IMR-90 (cell line): ENCODE data around the gene BDKRB1. TPM values are rescaled to one million over a fixed set of nuclear protein-coding genes. Genes with fewer than 3 reads are reported as not detected.

Source experiments
- ATAC-seq: fragments of 200-7000 bp; cut with Tn5 transposase; 2 replicates; pipeline ENCODE4 v1.9.1; 2020; ENCODE audit warnings: low read depth, mild to moderate bottlenecking, moderate library complexity
- BruUV-seq: library from RNA; stranded (reverse); fragments of 400-500 nt; replicated peaks from 2 replicates; lab custom pipeline; 2021; lab: Mats Ljungman, UMichigan
- CTCF ChIA-PET: fragments of 300-600 bp; formaldehyde crosslinking; extraction: SDS; loops from one replicate; lab custom pipeline; 2021; ENCODE audit warnings: antibody characterized with exemption; lab: Yijun Ruan, JAX
- POLR2A ChIA-PET: fragments of 300-600 bp; sonication (Branson Sonifier 250); formaldehyde crosslinking; loops from one replicate; lab custom pipeline; 2022; ENCODE audit warnings: antibody characterized with exemption; ENCODE audit not compliant: unreplicated experiment; lab: Charles Lee
- DNase-seq: peaks from one replicate; pipeline ENCODE4 v3.0.0; 2013
- H2AFZ ChIP-seq: replicated peaks from 2 replicates; pipeline ENCODE3; 2013; ENCODE audit warnings: low read length, mild to moderate bottlenecking; ENCODE audit not compliant: poor library complexity
- H2AK5ac ChIP-seq: 2 replicates; pipeline ENCODE4 v1.6.1; 2013; ENCODE audit warnings: low read depth, low read length, inconsistent platforms
- H2AK9ac ChIP-seq: replicated peaks from 2 replicates; pipeline ENCODE3; 2013; ENCODE audit warnings: mild to moderate bottlenecking, low read depth, low read length, moderate library complexity; ENCODE audit not compliant: poor library complexity
- H2BK120ac ChIP-seq: 2 replicates; pipeline ENCODE4 v1.6.1; 2013; ENCODE audit warnings: low read depth, low read length, inconsistent platforms
- H2BK15ac ChIP-seq: 3 replicates; pipeline ENCODE4 v1.6.1; 2013; ENCODE audit warnings: low read depth, low read length, inconsistent platforms
- H2BK20ac ChIP-seq: 2 replicates; pipeline ENCODE4 v1.6.1; 2013; ENCODE audit warnings: low read depth, mild to moderate bottlenecking, inconsistent platforms, low read length, moderate library complexity
- H2BK5ac ChIP-seq: 2 replicates; pipeline ENCODE4 v1.6.1; 2013; ENCODE audit warnings: mild to moderate bottlenecking, low read depth, low read length, inconsistent platforms; ENCODE audit not compliant: poor library complexity, severe bottlenecking
- H3K14ac ChIP-seq: replicated peaks from 2 replicates; pipeline ENCODE4 v1.6.1; 2013; ENCODE audit warnings: low read depth, low read length, inconsistent platforms
- H3K18ac ChIP-seq: 2 replicates; pipeline ENCODE4 v1.6.1; 2013; ENCODE audit warnings: low read depth, low read length, control low read depth
- H3K23ac ChIP-seq: 2 replicates; pipeline ENCODE4 v1.6.1; 2013; ENCODE audit warnings: low read depth, low read length, inconsistent platforms
- H3K27ac ChIP-seq: 2 replicates; pipeline ENCODE4 v1.5.1; 2013; ENCODE audit warnings: mild to moderate bottlenecking, control low read depth, low read length; ENCODE audit not compliant: insufficient read depth
- H3K27me3 ChIP-seq: 2 replicates; pipeline ENCODE4 v1.6.1; 2013; ENCODE audit warnings: low read length; ENCODE audit not compliant: control insufficient read depth, insufficient read depth
- H3K36me3 ChIP-seq: 2 replicates; pipeline ENCODE4 v1.6.1; 2013; ENCODE audit warnings: low read length, mixed read lengths; ENCODE audit not compliant: control insufficient read depth, insufficient read depth
- H3K4ac ChIP-seq: 2 replicates; pipeline ENCODE4 v1.6.1; 2013; ENCODE audit warnings: low read depth, low read length, inconsistent platforms
- H3K4me1 ChIP-seq: 2 replicates; pipeline ENCODE4 v1.6.1; 2013; ENCODE audit warnings: low read length, mixed read lengths; ENCODE audit not compliant: control insufficient read depth, insufficient read depth
- H3K4me2 ChIP-seq: 2 replicates; pipeline ENCODE4 v1.6.1; 2013; ENCODE audit warnings: low read depth, mild to moderate bottlenecking, control low read depth, low read length, moderate library complexity
- H3K4me3 ChIP-seq: 2 replicates; pipeline ENCODE4 v1.5.1; 2013; ENCODE audit warnings: low read depth, mild to moderate bottlenecking, control low read depth, low read length, moderate library complexity; ENCODE audit not compliant: insufficient read depth
- H3K56ac ChIP-seq: 2 replicates; pipeline ENCODE4 v1.6.1; 2013; ENCODE audit warnings: low read length, inconsistent platforms; ENCODE audit not compliant: insufficient read depth; ENCODE audit errors: extremely low read depth
- H3K79me1 ChIP-seq, 2 experiments: 2 replicates each; pipeline ENCODE4 v1.6.1; 2013; ENCODE audit warnings: low read length in 2 of 2, inconsistent platforms in 1 of 2, low read depth in 1 of 2
- H3K9ac ChIP-seq: 2 replicates; pipeline ENCODE4 v1.6.1; 2013; ENCODE audit warnings: low read depth, low read length, control low read depth
- H3K9me1 ChIP-seq: 2 replicates; pipeline ENCODE4 v1.6.1; 2013; ENCODE audit warnings: low read length, inconsistent platforms; ENCODE audit not compliant: insufficient read depth
- H3K9me3 ChIP-seq: 2 replicates; pipeline ENCODE4 v1.6.1; 2013; ENCODE audit warnings: low read length; ENCODE audit not compliant: control insufficient read depth, insufficient read depth
- H4K20me1 ChIP-seq: 2 replicates; pipeline ENCODE4 v1.6.1; 2013; ENCODE audit warnings: low read length, inconsistent platforms; ENCODE audit not compliant: insufficient read depth
- H4K5ac ChIP-seq: 2 replicates; pipeline ENCODE4 v1.6.1; 2013; ENCODE audit warnings: mild to moderate bottlenecking, low read depth, low read length, control low read depth
- H4K8ac ChIP-seq, 2 experiments: 2 replicates each; pipeline ENCODE4 v1.6.1; 2013; ENCODE audit warnings: low read depth in 2 of 2, low read length in 2 of 2, control low read depth in 1 of 2, inconsistent platforms in 1 of 2
- H4K91ac ChIP-seq: 2 replicates; pipeline ENCODE4 v1.6.1; 2013; ENCODE audit warnings: low read depth, low read length, inconsistent platforms; ENCODE audit not compliant: insufficient read depth
- CEBPB ChIP-seq: IDR thresholded peaks from 2 replicates; pipeline ENCODE4 v1.6.1; 2012; ENCODE audit warnings: low read depth, low read length, improper control_type of control experiment
- POLR2A ChIP-seq: IDR thresholded peaks from 2 replicates; pipeline ENCODE4 v1.6.1; 2012; ENCODE audit warnings: mild to moderate bottlenecking, low read depth, low read length
- WGBS, 2 experiments: methylation state at CpG; one replicate each; pipeline versions ENCODE4 v1.1.5 to v1.1.7; 2013; ENCODE audit warnings: missing lambda C conversion rate in 2 of 2; ENCODE audit not compliant: insufficient read length in 1 of 2; ENCODE audit errors: extremely low coverage in 2 of 2; 5-methylcytosine and 5-hydroxymethylcytosine counted together
- dilution Hi-C: fragments of 300-500 bp; cut with HindIII; formaldehyde crosslinking; loops from one replicate; pipeline ENCODE4 v1.14.3; 2018; ENCODE audit warnings: low sequenced_read_pairs; ENCODE audit not compliant: unreplicated experiment
- in situ Hi-C: fragments of 300-500 bp; cut with MboI; formaldehyde crosslinking; loops from 3 replicates; pipeline ENCODE4 v1.14.3; 2019; ENCODE audit warnings: low sequenced_read_pairs, inconsistent platforms, mixed read lengths
- intact Hi-C: fragments of 100-400 bp; cut with micrococcal nuclease; formaldehyde crosslinking; loops from 2 replicates; pipeline ENCODE4 v1.10.0; 2022
- polyA plus RNA-seq, 3 experiments: library from polyadenylated mRNA; depleted of rRNA; stranded (reverse); fragments of >200 nt; gene quantifications; 2 replicates each; pipeline ENCODE4 v1.2.3, GENCODE V29; 2012; ENCODE audit warnings: low replicate concordance in 1 of 3
- total RNA-seq: library from RNA; depleted of rRNA; stranded (reverse); fragments of >200 nt; gene quantifications from 2 replicates; pipeline ENCODE4 v1.2.3, GENCODE V29; 2012
- TF ChIP-seq, protein P1 (sequence below): fragments of 150-350 bp; IDR thresholded peaks from 2 replicates; pipeline ENCODE4 v1.6.1; 2017; ENCODE audit warnings: mild to moderate bottlenecking, antibody characterized with exemption, low read length, low read depth

Gene BDKRB1
- total and polyA plus RNA-seq, 2 of the 4 experiments (the other 2 are of a cell fraction): 56.5 to 130 TPM

GRCh38 chr14:96235426-96235825, 20.6 kb upstream of the BDKRB1 start:
- Histone ChIP-seq H2AFZ (no peak overlapping the region), H4K5ac (no peak overlapping the region), H3K18ac (no peak overlapping the region), H2BK15ac (no peak overlapping the region), H4K8ac (no peak overlapping the region), H3K4me3 (no peak overlapping the region), H2AK9ac (no peak overlapping the region), H3K9me1 (peaks cover 30% of the 10 kb centered on the region), H4K91ac (no peak overlapping the region), H3K4ac (no peak overlapping the region), H3K4me1 (peaks cover 14% of the 10 kb centered on the region), H3K27me3 (no peaks in the 10 kb centered on the region), H2AK5ac (no peak overlapping the region), H2BK20ac (no peak overlapping the region), H2BK5ac (no peak overlapping the region), H3K36me3 (peaks cover 88% of the 10 kb centered on the region), H3K56ac (no peak overlapping the region), H2BK120ac (no peak overlapping the region), H3K27ac (no peak overlapping the region), H3K4me2 (no peak overlapping the region), H3K23ac (no peak overlapping the region), H4K20me1 (peaks cover 32% of the 10 kb centered on the region), H3K9me3 (no peaks in the 10 kb centered on the region), H3K79me1 (peaks cover 27 to 80% of the 10 kb centered on the region in 2 experiments), H3K14ac (0 out of 2 replicates have a peak overlapping the region, but pooled peaks have one; percentile 21), H3K9ac (no peak overlapping the region)
- intact Hi-C loops (no loop called here), in situ Hi-C loops (no loop called here), dilution Hi-C loops (no loop called here)
- DNase-seq: no peak
- ChIA-PET POLR2A (interaction anchor here (0.7 kb wide), 1 partner anchor 11 kb away, joined by 24 read pairs; no protein-coding TSS in a partner anchor), CTCF (no interaction called here)
- no TSS peak for BruUV-seq
- TF ChIP-seq CEBPB (no peak), POLR2A (no peak)
- TF ChIP-seq, protein P1, sequence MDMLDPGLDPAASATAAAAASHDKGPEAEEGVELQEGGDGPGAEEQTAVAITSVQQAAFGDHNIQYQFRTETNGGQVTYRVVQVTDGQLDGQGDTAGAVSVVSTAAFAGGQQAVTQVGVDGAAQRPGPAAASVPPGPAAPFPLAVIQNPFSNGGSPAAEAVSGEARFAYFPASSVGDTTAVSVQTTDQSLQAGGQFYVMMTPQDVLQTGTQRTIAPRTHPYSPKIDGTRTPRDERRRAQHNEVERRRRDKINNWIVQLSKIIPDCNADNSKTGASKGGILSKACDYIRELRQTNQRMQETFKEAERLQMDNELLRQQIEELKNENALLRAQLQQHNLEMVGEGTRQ: no peak
- no CpG with 5 or more reads among the region's 4 CpGs for WGBS, 2 experiments
- no peak for ATAC-seq
